Ovary (tissue), 3 donors: ENCODE results near the gene RAP1GAP2.

Source experiments
- POLR2A ChIP-seq: fragments of 450-650 bp; IDR thresholded peaks from one replicate; pipeline ENCODE4 v1.6.1; 2017; ENCODE audit warnings: antibody characterized with exemption, mild to moderate bottlenecking, moderate library complexity
- TF ChIP-seq, protein P1 (sequence below), 3 donors: fragments of 450-650 bp in 2 of 3; fragments of 200-600 bp in 1 of 3; IDR thresholded peaks; one replicate each; pipeline versions ENCODE4 v1.5.1 to v1.8.0; 2016 to 2022; ENCODE audit warnings: antibody characterized with exemption in 3 of 3, mild to moderate bottlenecking in 1 of 3
- donor health status: DM: no; HTN: no; CAD: no.

- TF ChIP-seq, protein P1, sequence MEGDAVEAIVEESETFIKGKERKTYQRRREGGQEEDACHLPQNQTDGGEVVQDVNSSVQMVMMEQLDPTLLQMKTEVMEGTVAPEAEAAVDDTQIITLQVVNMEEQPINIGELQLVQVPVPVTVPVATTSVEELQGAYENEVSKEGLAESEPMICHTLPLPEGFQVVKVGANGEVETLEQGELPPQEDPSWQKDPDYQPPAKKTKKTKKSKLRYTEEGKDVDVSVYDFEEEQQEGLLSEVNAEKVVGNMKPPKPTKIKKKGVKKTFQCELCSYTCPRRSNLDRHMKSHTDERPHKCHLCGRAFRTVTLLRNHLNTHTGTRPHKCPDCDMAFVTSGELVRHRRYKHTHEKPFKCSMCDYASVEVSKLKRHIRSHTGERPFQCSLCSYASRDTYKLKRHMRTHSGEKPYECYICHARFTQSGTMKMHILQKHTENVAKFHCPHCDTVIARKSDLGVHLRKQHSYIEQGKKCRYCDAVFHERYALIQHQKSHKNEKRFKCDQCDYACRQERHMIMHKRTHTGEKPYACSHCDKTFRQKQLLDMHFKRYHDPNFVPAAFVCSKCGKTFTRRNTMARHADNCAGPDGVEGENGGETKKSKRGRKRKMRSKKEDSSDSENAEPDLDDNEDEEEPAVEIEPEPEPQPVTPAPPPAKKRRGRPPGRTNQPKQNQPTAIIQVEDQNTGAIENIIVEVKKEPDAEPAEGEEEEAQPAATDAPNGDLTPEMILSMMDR (IDR thresholded peaks at IDR 0.05) = no peak
- no peak for TF ChIP-seq POLR2A
Observed at GRCh38 chr17:2893422-2893914, 97.2 kb downstream of the RAP1GAP2 start.
